Suprapubic skin (tissue), 4 donors: ENCODE measurements around the gene IRF7. TPM values are rescaled to one million over a fixed set of nuclear protein-coding genes. Genes with fewer than 3 reads are reported as not detected.

ENCODE experiments used
- DNase-seq, 2 donors: peaks; one replicate each; pipeline ENCODE4 v3.0.0-alpha.2; 2019; ENCODE audit warnings: low spot score in 2 of 2
- H3K27ac ChIP-seq: fragments of 200-600 bp; sonication (generic); one replicate; pipeline ENCODE4 v1.5.1; 2019
- H3K27me3 ChIP-seq: fragments of 200-600 bp; sonication (generic); one replicate; pipeline ENCODE4 v1.5.1; 2019
- H3K36me3 ChIP-seq: fragments of 200-600 bp; sonication (generic); one replicate; pipeline ENCODE4 v1.5.1; 2019
- H3K4me1 ChIP-seq: fragments of 200-600 bp; sonication (generic); one replicate; pipeline ENCODE4 v1.5.1; 2019
- H3K4me3 ChIP-seq: fragments of 200-600 bp; sonication (generic); one replicate; pipeline ENCODE4 v1.5.1; 2019; ENCODE audit warnings: mild to moderate bottlenecking
- H3K9me3 ChIP-seq: fragments of 200-600 bp; sonication (generic); one replicate; pipeline ENCODE4 v1.5.1; 2019
- EP300 ChIP-seq: sonication (generic); formaldehyde crosslinking; IDR thresholded peaks from one replicate; pipeline ENCODE4 v1.6.1; 2017; ENCODE audit warnings: antibody characterized with exemption
- POLR2A ChIP-seq, 2 donors: fragments of 450-650 bp; IDR thresholded peaks; one replicate each; pipeline ENCODE4 v1.6.1; 2017; ENCODE audit warnings: antibody characterized with exemption in 2 of 2, mild to moderate bottlenecking in 2 of 2, moderate library complexity in 2 of 2
- POLR2AphosphoS5 ChIP-seq, 3 donors: sonication (generic); formaldehyde crosslinking; IDR thresholded peaks; one replicate each; pipeline ENCODE4 v1.6.1; 2017; ENCODE audit warnings: antibody characterized with exemption in 3 of 3
- WGBS: methylation state at CpG from one replicate; pipeline ENCODE4 v1.1.5; 2018; 5-methylcytosine and 5-hydroxymethylcytosine counted together
- total RNA-seq, 4 donors: library from RNA; depleted of rRNA; stranded (reverse); fragments of >200 nt; gene quantifications; one replicate each; pipeline ENCODE4 v1.1.0, GENCODE V29; 2016
- TF ChIP-seq, protein P1 (sequence below), 2 donors: fragments of 200-600 bp in 1 of 2; fragments of 450-650 bp in 1 of 2; sonication (generic) in 1 of 2; IDR thresholded peaks; one replicate each; pipeline ENCODE4 v1.5.1; 2016 to 2019; ENCODE audit warnings: antibody characterized with exemption in 2 of 2, mild to moderate bottlenecking in 1 of 2, moderate library complexity in 1 of 2

IRF7 gene
- total RNA-seq, 4 donors from 2014 or later, result 20.9 to 34.0 (median 26.6) TPM

DNA sequence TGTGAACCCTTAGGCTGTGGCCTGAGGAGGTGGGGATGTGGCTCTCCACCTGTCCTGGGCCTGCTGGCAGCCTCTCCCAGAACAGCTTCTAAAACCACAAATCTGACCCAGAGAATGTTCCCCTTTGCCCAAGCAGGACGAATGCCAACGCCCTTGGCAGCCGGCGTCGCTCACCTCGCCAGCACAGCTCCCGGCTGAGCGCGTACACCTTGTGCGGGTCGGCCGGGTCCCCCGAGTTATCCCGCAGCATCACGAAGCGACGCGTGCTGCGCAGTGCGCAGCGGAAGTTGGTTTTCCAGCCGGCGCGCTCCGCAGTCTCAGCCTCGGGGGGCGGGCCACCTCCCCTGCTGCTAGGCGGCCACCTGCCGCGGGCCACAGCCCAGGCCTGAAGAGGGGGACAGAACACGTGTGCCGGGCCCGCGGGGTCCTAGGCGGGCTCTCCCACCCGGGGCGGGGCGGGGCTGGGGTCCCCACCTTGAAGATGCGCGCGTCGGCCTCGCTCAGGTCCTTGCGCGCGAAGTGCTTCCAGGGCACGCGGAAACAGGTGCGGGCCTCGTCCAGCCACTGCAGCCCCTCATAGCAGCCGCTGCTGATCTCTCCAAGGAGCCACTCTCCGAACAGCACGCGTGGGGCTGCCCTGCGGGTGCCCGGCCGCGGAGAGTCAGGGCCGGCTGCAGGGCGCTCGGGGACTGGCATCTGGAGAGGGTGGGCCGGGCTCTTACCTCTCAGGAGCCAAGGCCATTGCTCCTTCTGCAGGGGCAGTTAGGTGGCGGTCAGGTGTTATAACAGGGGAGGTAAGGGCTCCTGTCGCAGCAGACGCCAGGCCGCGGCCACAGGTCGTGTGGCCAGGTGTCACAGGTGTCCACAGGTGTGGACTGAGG lies 887 bp downstream of the IRF7 start:
- TF ChIP-seq, protein P1, sequence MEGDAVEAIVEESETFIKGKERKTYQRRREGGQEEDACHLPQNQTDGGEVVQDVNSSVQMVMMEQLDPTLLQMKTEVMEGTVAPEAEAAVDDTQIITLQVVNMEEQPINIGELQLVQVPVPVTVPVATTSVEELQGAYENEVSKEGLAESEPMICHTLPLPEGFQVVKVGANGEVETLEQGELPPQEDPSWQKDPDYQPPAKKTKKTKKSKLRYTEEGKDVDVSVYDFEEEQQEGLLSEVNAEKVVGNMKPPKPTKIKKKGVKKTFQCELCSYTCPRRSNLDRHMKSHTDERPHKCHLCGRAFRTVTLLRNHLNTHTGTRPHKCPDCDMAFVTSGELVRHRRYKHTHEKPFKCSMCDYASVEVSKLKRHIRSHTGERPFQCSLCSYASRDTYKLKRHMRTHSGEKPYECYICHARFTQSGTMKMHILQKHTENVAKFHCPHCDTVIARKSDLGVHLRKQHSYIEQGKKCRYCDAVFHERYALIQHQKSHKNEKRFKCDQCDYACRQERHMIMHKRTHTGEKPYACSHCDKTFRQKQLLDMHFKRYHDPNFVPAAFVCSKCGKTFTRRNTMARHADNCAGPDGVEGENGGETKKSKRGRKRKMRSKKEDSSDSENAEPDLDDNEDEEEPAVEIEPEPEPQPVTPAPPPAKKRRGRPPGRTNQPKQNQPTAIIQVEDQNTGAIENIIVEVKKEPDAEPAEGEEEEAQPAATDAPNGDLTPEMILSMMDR (IDR thresholded peaks at IDR 0.05), result no peak
- TF ChIP-seq EP300 (no peak), POLR2A (IDR thresholded peaks at IDR 0.05) (no peak), POLR2AphosphoS5 (IDR thresholded peaks at IDR 0.05) (peak in 1 of 3 donors; percentile 10)
- H3K27ac ChIP-seq, result peak overlapping the region; percentile 86
- peak in 1 of 2 donors; percentile 73 for DNase-seq
- peaks cover 51% of the 10 kb centered on the region for H3K4me1 ChIP-seq
- no peaks in the 10 kb centered on the region for H3K27me3 ChIP-seq
- H3K36me3 ChIP-seq, result peaks cover 35% of the 10 kb centered on the region
- peak overlapping the region; percentile 79 for H3K4me3 ChIP-seq
- H3K9me3 ChIP-seq, result no peaks in the 10 kb centered on the region
- WGBS, result 46% methylated on average over 9 of the region's 68 CpGs

DNA sequence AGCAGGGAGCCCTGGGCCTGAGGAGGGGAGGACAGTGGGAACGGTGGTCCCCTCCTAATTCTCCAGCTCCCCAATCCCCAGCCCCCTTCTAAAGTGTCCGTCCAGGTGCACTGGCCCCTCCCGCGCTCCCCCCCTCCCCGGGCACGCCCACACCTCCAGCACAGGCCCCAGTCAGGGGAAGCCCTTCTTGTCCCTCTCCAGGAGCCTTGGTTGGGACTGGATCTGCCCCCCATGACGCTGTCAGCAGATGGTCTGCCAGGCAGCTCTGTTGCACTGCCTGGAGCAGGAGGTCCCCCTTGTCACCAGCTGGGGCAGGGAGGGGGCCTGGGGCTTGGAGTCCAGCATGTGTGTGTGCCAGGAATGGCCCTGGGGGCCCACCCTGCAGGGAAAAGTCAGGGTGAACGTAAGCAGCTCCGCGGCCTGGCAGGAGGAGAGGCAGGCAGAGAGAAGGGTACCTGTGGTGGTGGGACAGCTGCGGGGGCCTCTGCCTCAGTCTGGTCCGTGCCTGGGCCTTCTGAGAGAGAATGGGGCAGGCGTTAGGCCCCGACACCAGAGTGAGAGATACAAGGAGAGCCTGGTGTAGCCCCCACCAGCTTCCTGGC lies 1.6 kb downstream of the IRF7 start:
- peaks cover 51% of the 10 kb centered on the region for H3K4me1 ChIP-seq
- peak overlapping the region; percentile 79 for H3K4me3 ChIP-seq
- no peaks in the 10 kb centered on the region for H3K27me3 ChIP-seq
- 82% methylated on average over 7 of the region's 14 CpGs for WGBS
- DNase-seq, result peak in 1 of 2 donors; percentile 77
- H3K36me3 ChIP-seq, result peaks cover 43% of the 10 kb centered on the region
- H3K9me3 ChIP-seq, result no peaks in the 10 kb centered on the region
- H3K27ac ChIP-seq, result peak overlapping the region; percentile 86
- TF ChIP-seq EP300 (no peak), POLR2AphosphoS5 (IDR thresholded peaks at IDR 0.05) (no peak), POLR2A (IDR thresholded peaks at IDR 0.05) (no peak)
- TF ChIP-seq, protein P1 (IDR thresholded peaks at IDR 0.05), result no peak

DNA sequence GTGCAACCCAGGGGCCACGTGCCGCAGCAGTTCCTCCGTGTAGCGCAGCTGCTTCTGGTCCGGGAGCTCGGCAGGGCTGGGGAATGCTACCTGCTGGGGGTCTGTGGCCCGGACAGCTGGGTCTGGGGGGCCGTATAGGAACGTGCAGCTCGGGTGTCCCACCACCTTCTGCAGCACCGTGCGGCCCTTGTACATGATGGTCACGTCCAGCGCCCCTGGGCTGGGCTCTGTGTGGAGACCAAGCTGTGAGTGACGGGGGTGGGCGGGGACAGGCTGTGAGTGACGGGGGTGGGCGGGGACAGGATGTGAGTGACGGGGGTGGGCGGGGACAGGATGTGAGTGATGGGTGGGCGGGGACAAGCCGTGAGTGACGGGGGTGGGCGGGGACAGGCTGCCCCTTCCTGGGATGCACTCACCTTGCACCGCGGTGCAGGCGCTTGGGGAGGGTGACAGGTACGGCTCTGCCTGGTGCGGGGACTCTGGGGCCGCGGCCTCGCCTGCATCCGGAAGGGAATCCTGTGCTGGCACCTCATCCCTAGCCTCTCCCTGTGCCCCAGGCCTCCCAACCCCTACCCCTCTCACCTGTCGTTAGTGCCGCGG lies 2.3 kb downstream of the IRF7 start:
- no peaks in the 10 kb centered on the region for H3K27me3 ChIP-seq
- no peaks in the 10 kb centered on the region for H3K9me3 ChIP-seq
- peak overlapping the region; percentile 79 for H3K4me3 ChIP-seq
- TF ChIP-seq, protein P1 (IDR thresholded peaks at IDR 0.05), result no peak
- TF ChIP-seq EP300 (no peak), POLR2AphosphoS5 (IDR thresholded peaks at IDR 0.05) (no peak), POLR2A (IDR thresholded peaks at IDR 0.05) (no peak)
- H3K4me1 ChIP-seq, result peaks cover 51% of the 10 kb centered on the region
- peak; percentile 86 to 92 for DNase-seq
- peak overlapping the region; percentile 86 for H3K27ac ChIP-seq
- whole genome bisulfite sequencing, result 42% methylated on average over 25 of the region's 36 CpGs
- H3K36me3 ChIP-seq, result peaks cover 49% of the 10 kb centered on the region

DNA sequence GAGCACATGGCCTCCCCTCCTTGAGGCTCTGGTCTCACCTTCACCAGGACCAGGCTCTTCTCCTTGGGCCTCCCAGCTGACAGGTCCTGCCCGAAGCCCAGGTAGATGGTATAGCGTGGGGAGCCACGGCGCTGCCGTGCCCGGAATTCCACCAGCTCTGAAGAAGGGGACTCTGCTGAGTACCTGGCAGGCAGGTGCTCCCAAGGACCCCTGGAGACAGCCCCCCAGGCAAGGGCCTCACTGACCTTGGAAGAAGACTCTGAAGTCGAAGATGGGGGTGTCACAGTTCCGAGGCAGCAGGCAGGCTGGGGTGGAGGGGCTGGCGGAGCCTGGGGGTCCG lies 2.8 kb downstream of the IRF7 start:
- H3K36me3 ChIP-seq, result peaks cover 55% of the 10 kb centered on the region
- no peaks in the 10 kb centered on the region for H3K9me3 ChIP-seq
- peaks cover 51% of the 10 kb centered on the region for H3K4me1 ChIP-seq
- no peaks in the 10 kb centered on the region for H3K27me3 ChIP-seq
- WGBS, result 91% methylated on average over 4 of the region's 10 CpGs
- TF ChIP-seq POLR2A (IDR thresholded peaks at IDR 0.05) (no peak), EP300 (no peak), POLR2AphosphoS5 (IDR thresholded peaks at IDR 0.05) (no peak)
- TF ChIP-seq, protein P1 (IDR thresholded peaks at IDR 0.05), result no peak
- no peak overlapping the region for H3K4me3 ChIP-seq
- peak in 1 of 2 donors; percentile 64 for DNase-seq
- H3K27ac ChIP-seq, result no peak overlapping the region
